Fibroblast of skin of right biceps (primary cell): Measurements from ENCODE around the gene RALGAPB.
"Not testable (repeated sequence)": the region's sequence is repeated elsewhere in the genome, so short reads cannot be mapped to it uniquely, and the experiment has no call there.

Experiments used
- DNase-seq: peaks from one replicate; pipeline ENCODE4 v3.0.0-alpha.2; 2013

The RALGAPB gene

DNA sequence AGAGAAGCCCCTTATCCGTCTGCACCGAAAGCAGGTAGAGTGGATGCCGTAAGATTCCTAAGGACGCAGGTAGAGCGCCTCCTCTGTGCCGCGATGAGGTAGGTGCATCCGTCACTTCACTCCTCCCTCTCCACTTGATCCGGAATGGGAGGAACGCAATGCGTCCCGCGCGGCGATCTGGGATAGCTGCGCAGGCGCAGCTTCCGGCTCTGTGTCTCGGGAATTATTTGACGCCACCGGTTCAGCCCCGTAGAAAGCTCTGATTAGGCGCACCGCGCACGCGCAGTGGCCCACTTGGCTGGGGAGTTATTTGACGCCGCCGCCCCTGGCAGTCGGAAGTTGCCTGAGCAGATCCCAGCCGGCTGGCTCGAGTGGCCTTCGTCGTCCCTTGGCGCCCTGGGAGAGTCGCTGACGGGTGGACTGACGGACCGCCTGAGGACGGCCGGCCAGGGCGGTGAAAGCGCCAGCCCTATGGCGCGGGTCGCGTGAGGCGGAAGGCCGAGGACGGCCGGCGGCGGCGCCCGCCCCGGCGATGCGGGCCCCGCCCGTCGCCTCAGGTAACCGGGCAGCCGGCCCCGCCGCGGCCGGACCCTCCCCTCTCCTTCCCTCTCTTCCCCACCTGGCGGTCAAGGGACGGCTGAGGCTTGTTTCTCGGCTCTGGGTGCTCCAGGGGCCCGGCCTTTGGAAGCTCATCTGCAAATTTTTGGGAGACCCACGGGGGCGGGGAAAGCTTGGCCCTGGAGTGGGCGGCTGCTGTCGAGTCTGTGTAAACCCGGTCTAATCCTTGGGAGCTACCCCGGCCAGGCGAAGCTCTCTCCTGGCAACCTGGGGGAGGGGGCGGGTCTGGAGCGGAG is at the start of gene RALGAPB:
RALGAPB (plus strand) TSS at position 331 of the 854 bp plus-strand sequence. CDS start 15,590 bp downstream, outside the sequence.
- peak; percentile 97 for DNase-seq

DNA sequence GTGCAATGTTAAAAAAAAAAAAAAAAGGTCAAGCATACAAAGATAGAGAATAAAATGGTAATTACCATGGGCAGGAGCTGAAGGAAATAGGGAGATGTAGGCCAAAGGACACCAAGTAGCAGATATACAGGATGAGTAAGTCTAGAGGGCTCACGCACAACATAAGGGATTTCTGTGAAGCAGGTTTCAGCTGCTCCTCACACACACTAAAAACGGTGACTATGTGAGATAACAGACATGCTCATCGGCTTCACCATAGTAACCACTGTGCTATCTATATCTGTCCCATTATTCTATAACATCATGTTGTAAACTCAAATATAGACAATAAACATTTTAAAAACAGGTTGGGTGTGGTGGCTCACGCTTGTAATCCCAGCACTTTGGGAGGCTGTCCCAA is 49.1 kb upstream of the RALGAPB start:
- no peak for DNase-seq

DNA sequence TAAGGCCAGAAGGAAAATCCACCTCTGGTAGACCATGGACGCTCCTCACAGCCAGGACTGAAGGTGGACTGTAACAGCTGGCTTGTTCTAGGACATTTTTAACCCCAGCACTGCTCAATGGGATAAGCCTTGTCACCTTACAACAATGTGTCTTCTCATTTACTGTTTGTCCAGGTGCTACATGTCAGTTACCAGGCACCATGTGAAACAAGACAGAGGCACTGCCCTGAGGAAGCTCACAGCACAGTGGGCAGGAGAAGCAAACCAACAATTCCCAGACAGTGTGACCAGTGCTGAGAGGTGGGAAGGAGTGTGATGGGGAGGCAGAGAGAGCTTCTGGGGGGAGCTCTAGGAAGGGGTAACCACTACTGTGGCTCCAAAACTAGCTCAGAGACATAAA is 48.2 kb upstream of the RALGAPB start:
- no peak for DNase-seq

DNA sequence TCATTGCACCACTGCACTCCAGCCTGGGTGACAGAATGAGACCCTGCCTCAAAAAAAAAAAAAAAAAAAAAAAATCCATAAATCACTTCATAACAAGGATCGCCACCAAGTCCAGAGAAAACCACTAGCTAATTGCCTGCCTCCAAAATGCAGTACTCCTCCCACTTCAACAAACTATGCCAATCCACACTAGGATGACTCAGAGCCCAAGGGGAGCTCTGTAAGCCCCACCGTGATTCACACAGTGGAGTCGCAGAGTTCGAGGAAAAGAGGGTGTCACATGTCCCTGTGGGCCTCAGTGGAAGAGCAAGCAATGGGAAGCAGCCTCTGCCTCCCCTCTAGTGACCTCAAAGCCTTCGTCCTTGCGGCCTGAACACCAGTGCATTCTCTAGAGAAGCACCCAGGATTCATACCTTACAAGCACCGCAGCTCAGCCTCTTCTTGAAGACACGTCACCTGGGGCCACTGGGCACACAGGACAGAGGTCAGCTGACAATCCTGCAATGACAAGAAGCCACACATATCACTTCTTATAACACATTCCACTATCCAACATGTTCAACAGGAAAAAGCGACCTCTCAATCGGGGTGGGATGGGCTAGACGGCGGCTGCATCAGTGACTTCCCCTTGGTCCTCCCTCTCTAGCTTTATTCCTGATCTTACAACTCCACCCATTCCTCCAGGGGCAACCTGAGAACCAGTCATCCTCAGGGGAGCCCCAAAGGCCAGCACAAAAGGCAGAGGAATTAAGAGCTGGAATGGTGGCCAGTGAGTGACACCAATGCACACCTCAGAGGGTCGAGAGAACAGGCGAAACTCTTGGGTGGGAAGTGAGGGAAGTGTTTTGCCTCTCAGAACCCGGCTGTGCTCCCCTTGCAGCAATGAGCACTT is 46.4 kb upstream of the RALGAPB start:
- peak; percentile 95 for DNase-seq

DNA sequence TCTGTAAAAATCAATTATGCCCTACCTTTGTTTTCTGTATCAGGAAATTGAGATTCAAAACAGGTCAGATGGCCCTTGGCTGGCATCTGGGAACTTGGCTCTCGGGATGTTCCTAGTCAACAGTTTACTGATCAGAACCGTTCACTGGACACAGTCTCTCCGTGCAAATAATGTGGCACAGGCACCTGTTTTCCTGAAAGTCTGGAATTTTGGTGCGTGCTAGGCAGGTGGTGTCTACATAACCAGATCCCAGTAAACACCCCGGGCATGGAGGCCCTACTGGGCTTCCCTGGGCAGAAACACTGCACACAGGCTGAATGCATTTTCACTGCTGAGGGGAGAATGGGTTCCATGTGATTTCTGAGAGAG is 45.0 kb upstream of the RALGAPB start:
- no peak for DNase-seq

DNA sequence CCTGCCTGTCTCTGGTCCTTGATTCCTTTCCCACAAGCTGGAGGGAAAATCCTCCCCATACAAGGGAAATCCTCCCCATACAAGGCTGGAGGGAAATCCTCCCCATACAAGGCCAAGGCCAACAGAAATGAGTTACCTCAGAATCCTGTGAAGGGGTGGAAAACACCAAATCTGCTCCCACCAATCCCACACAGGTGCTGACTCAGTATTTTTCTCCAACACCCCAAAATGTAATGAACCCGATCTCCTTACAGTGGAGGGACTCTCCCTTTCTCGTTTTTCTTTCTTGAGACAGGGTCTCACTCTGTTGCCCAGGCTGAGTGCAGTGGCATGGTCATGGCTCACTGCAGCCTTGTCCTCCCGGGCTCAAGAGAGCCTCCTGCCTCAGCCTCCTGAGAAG is 43.8 kb upstream of the RALGAPB start:
- no peak for DNase-seq

DNA sequence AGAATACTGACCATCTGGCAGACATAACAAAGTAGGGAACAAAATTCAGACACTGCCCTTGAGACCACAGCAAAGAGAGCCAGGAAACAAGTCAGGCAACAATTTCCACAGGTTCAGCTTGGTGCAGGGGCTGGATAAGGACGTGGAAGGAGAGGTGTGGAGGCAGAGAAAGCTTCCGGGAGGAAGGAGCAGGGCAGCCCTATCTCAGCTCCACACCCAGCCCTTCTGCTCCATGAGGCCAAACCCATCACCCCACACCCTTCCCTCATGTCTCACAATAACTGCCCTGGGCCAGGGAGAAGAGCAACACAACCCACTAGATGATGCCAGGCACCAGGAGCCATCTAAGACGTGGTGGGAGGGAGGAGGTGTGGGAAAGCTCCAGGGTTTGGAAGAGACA is 43.3 kb upstream of the RALGAPB start:
- DNase-seq: no peak

DNA sequence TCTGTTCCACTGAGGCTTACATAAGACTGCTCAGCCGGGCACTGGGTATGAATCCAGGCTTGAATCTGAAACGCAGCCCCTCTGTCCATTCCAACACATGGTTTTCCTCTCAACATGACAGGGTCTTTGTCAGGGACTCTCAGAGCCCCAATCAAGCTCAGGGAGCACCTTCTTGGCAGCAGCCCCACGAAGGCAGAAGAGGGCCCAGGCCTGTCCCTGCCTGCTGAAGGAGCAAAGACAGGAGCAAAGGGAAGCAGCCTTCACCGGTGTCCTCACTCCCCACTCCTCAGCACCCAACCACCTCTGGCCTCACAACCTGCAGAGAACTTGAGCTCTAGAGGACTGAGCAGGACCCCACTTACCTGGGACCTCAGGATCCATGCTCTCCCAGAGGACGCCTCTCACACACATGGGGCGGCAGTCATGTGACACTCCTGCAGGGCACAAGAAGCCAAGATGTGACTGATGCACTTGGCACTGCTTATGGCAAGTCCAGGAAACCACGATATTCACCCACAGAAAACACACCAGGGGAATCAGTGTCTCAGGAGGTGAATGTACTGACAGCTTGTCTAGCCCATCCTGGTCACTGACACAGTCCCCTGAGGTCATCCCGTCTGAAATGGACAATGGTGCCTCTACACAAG is 41.8 kb upstream of the RALGAPB start:
- no peak for DNase-seq

DNA sequence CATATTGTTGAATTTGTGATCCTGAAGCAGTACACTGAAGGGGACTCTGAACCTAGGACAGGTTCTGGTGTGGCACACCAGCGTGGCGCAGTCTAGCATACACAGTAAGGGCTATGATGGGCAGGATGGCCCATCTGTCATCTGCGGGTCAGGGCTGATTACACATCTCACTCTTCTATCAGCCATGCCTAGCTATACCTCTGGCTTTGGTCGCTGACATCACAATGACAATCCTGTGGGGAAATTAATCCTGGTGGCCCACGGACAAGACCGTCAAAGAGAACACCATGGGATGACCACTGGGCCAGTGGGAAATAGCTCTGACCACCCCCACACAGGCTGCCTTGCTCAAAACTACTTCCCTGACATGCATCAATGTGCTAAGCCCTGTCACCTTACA is 40.4 kb upstream of the RALGAPB start:
- DNase-seq: no peak

DNA sequence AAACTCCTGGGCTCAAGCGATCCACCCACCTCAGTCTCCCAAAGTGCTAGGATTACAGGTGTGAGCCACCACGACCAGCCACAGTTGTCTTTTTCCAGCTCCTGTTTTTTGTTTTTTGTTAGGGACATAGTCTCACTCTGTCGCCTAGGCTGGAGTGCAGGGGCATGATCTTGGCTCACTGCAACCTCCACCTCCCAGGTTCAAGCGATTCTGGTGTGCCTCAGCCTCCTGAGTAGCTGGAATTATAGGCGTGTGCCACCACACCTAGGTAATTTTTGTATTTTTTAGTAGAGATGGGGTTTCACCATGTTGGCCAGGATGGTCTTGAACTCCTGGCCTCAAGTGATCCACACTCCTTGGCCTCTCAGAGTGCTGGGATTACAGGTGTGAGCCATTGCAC is 39.8 kb upstream of the RALGAPB start:
- not testable (repeated sequence) for DNase-seq

DNA sequence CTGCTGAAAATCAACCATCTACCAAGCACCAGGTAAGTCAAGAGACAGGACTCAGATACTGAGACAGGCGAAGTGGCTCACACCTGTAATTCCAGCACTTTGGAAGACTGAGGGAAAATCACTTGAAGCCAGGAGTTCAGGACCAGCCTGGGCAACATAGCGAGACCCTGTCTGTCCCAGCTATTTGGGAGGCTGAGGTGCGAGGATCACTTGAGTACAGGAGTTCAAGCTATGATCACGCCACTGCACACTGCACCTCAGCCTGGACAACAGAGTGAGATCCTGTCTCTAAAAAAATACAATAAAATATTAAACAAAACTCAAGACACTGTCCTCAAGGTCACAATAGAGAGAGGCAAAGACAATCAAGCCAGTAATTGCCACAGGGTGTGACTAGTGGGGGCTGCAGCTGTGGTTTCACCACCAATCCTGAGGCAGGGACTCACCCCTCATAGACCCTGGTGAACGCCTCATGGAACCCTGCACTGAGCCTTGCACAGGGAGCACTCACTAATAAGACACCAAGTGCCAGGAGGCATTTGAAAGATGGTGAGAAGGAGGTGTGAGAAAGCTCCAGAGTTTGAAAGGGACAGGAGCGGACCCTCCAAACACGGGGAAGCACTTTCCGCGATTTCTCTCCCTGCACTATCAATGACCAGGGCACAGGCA is 39.2 kb upstream of the RALGAPB start:
- no peak for DNase-seq

DNA sequence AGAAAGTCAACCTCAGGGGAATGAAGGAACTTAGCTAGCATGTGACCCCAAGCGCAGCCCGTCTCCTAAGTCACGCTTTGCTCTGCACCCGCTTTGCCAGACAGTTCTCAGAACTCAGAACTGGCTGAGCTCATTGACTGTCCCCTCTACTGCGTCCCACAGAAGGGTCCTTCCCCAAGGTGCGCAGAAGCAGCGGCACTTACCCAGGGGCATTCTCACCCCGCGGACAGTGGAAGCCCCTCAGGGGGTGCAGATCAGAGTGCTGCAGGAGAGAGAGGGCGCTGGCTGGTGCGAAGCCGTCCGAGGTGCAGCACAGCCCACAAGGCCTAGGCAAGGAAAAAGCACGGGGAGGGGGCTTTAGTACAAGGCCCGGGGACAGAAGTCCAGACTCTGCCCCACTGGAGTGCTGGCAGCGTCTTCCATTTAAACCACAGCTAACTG is 38.3 kb upstream of the RALGAPB start:
- DNase-seq: no peak

DNA sequence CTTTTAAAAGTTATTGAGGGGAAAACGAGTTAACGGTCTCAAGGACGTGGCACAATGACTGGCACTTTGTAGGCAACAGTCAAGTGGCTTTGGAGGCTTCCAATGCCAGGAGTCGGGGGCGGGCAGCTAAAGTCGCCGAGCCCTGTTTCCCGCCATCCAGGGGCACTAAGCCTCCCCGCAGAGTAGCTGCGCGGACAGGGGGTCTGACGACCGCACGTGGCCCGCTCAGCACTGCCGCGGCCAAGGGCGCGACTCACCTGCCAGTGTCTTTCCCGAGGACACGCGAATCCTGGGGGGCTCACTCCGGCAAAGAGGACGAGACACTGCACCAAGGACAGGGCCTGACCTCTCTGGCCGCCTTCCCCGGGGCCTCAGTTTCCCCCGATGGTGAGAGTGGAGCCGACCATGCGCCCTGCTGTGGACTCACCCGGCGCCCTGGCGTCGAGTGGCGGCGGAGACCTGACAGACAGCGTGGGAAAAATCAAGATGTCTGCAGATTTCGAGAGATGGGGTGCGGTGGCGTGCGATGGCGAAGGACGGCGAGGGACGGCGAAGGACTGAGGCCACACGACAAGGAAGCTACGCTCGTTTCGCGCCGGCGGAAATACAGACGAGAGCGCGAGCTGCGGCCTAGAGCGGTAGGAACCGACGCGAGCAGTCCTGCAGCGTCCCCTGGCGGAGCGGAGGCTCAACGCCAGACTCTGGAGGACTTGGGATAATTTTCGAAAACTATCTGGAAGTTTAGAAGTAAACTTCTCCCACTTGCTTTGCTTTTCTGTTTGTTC is 37.7 kb upstream of the RALGAPB start, which contains the start of gene SNHG17:
SNHG17 (minus strand) TSS at position 559 of the 785 bp plus-strand sequence.
- peak; percentile 94 for DNase-seq

DNA sequence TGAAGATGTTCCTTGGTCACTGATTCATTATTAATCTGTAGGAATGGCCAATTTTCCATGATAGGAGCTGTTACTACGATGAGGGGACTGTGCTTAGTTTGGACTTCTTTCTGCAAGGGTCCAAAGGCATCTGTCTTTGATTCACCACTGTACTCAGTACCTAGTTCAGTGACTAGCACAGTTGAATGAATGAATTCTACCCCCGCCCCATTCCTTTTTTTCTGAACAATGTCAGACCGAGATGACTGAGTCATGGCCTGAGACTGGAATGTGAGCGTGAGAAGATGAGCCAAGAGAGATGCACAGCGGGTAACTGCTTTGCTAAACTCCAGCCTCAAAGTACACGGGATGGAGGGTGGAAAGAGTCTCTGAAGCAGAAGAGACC is 37.1 kb upstream of the RALGAPB start:
- DNase-seq: peak; percentile 85

DNA sequence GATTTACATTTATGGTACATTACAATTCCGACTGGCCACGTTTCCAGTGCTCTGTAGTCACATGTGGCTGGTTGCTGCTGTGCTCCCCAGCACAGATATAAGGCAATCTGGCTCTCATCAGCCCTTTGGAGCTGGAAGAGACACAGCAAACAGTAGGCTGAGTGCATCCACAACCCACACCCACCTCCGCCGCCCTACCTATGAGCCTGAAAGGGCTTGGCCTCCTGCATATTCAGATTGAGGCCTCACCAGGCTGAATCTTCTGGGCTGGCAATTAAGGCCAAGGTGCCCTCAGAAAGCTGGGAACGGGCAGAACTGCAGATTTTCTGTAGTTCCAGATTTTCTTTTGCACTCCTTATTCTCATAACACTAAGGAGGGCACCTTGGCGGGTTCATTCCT is 34.8 kb upstream of the RALGAPB start:
- no peak for DNase-seq

DNA sequence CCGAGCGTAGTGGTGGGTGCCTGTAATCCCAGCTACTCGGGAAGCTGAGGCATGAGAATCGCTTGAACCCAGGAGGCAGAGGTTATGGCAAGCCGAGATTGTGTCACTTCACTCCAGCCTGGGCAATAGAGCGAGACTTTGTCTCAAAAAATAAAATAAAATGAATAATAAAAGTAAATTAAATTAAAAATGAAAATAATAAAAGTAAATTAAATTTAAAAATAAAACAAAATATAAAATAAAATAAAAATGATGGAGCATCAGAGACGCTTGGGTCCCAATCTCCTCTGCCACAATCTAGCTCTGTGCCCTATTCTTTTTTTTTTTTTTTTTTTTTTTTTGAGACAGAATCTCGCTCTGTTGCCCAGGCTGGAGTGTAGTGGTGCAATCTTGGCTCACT is 31.5 kb upstream of the RALGAPB start:
- not testable (repeated sequence) for DNase-seq

DNA sequence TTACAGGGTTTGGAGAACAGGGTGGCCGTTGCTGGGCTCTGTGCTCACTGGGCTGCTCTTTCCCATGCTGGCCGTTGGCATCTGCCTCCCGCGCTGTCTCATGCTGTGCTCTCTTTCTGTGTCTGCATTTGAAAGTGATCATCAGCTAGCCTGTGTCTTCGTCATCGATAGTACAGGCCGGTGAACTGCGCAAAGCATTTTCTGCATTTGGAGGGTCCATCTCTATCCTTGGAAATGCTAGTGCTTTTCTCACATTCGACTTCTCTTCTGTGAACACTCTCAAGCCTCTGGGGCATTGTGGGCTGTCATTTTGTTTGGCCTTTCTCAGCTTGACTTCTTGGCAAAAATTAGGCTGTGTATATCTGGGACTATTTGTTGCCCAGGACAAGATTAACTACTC is 30.7 kb upstream of the RALGAPB start:
- no peak for DNase-seq

DNA sequence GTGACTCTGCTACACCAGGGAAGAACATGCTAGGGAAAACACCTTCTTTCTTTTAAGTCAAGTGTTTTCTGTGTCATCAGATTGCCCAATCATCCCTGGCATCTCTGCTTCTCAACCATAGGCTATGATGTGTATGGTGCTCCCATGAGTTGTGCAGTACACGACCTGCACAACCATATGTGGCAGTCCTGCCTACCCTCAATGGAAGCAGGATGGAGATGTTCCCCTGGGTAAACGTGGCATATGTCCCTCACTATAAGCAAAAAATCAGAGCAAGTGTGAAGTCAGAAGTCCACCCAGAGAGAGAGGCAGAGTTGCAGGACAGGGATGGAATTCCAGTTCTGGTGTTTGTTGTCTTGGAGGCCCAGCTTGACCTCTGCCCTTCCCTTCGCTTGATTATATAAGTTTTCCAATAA is 27.3 kb upstream of the RALGAPB start:
- no peak for DNase-seq

DNA sequence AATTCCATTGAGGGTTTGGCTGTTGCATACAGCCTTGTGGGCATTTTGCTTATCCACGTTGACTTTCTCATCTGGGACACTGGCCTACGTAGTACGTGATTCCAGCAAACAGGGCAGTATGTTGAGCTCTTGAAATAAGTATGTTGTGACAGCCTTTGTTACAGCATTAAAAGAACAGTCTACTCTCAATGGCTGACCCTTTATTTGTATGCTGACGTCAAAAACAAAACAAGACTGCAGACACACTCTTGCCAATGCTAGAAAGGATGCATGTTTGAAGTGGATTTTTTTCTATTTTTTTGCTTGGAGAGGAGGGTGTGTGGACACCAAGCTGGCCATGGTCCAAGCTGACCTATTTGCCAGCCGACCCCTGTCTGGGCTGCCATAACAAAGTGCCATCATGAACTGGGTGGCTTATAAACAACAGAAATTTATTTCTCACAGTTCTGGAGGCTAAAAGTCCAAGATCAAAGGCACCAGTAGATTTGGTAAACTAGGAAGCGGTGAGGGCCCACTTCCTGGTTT is 26.7 kb upstream of the RALGAPB start:
- no peak for DNase-seq

DNA sequence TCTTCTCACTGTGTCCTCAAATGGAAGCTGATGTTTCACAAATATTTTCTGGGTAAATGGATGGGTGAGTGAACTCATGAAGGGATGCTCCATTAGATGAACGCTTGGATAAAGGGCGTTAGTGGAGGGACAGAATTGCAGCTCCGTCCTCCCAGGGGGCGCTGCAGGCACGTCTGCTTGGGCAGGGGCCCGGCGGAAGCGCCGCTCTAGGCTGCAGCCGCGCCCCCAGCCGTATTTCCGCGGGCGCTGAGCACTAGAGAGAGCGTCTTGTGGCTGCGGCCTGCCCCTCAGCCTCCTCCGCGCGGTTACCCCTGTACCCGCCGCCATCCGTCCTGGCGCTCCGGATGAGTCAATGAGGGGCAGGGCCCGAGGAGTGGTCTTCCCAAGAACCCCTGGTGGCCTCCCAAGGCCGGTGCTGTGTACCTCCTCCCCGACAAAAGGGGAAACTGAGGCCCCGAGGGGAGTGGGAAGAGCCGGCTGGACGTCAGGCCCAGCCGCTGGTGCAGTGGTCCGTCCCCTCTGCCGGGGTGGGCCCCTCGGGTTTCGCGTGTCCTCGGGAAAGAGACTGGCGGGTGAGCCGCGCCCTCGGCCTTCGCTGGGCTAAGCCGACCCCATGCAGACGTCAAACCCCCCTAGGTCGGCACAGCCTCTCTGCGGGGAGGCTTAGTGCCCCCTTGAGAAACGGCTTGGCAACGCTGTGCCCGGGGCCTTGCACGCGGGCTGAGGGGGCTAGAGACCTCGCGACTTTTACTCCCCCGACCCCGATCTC is 26.0 kb upstream of the RALGAPB start:
- DNase-seq: peak; percentile 95

DNA sequence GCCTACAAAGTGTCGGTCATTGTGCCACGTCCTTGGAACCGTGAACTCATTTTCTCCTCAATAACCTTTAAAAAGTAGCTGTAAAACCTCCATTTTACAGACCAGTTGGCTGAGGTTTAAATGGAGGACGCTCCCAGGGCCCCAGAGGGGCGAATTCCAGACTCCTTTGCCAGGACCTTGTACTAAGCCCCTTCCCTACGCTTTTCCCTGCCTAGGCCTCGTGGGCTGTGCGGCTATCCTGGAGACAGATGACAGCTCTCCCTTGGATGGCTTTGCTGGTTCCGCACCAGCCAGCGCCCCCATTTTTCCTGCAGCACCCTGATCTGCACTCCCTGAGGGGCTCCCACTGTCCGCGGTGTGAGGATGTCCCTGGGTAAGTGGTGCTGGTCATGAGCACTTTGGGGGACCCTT is 25.4 kb upstream of the RALGAPB start:
- DNase-seq: no peak
